ENCODE data around the gene HSD3B7. TPM values are rescaled to one million over a fixed set of nuclear protein-coding genes. Genes with fewer than 3 reads are reported as not detected.
"Not testable (repeated sequence)": the region's sequence is repeated elsewhere in the genome, so short reads cannot be mapped to it uniquely, and the experiment has no call there.

The HSD3B7 gene
- total and polyA plus RNA-seq, 2 donors (not counting 1 experiment from before 2014, with no cell fraction given), result 0.89 to 1.2 TPM

DNA sequence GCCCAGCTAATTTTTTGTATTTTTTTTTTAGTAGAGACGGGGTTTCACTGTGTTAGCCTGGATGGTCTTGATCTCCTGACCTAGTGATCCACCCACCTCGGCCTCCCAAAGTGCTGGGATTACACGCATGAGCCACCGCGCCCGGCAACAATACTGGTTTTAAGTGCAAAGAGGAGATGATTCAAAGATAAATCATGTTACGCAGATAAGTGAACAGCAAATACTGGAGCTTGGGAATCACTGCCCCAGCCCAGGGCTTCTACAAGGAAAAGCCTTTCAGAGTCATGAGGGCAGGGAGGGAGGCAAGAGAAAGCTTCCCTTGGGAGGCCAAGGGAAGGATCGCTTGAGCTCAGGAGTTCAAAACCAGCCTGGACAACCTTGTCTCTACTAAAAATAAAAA is 45.4 kb upstream of the HSD3B7 start:
- WGBS (ENCODE audit: insufficient coverage), result 95% methylated on average over 8 of the region's 8 CpGs
- H3K27ac ChIP-seq (ENCODE audit: low read length in 2 of 2); H3K9ac ChIP-seq (ENCODE audit: low read length); ATAC-seq (ENCODE audit: low read depth); H3K27ac Mint-ChIP-seq; H3K27me3 Mint-ChIP-seq; H3K36me3 ChIP-seq (replicated peaks in 1 of 2; ENCODE audit: control extremely low read depth in 1 of 2, control insufficient read depth in 1 of 2, extremely low read depth in 1 of 2, insufficient read depth in 2 of 2, low read length in 1 of 2); H3K27me3 ChIP-seq (replicated peaks in 1 of 4; ENCODE audit: control extremely low read depth in 1 of 4, control insufficient read depth in 3 of 4, insufficient read depth in 4 of 4, low read length in 3 of 4); H3K79me2 ChIP-seq (ENCODE audit: control insufficient read depth, insufficient read depth, low read length); intact Hi-C loops (cut with micrococcal nuclease); H3K4me3 Mint-ChIP-seq; H3K4me3 ChIP-seq (ENCODE audit: control extremely low read depth in 1 of 5, extremely low read depth in 1 of 5, insufficient read depth in 1 of 5, low read depth in 2 of 5, low read length in 4 of 5); H3K9me3 ChIP-seq (ENCODE audit: control extremely low read depth in 1 of 3, control insufficient read depth in 2 of 3, insufficient read depth in 1 of 3, low read length in 2 of 3); DNase-seq; H4K20me1 ChIP-seq (ENCODE audit: control insufficient read depth, insufficient read depth, low read length, poor library complexity, severe bottlenecking); H2AFZ ChIP-seq (ENCODE audit: insufficient read depth, low read depth, low read length, poor library complexity, severe bottlenecking); H3K4me2 ChIP-seq (replicated peaks; ENCODE audit: low read depth, low read length, poor library complexity, severe bottlenecking); H3K9me3 Mint-ChIP-seq (ENCODE audit: insufficient read depth): not testable (repeated sequence)
- ChIA-PET CTCF (interaction anchor here (0.7 to 5.7 kb wide), 4 partner anchors 11 to 181 kb away, joined by 3 to 64 read pairs (median 6); no protein-coding TSS in a partner anchor), POLR2A (interaction anchor here (0.7 kb wide), 2 partner anchors 213 to 326 kb away, joined by 3 read pairs; no protein-coding TSS in a partner anchor)
- H3K4me1 Mint-ChIP-seq, result peaks cover 17% of the 10 kb centered on the region
- peaks cover 11 to 19% of the 10 kb centered on the region in 2 donors for H3K4me1 ChIP-seq (ENCODE audit: control insufficient read depth in 2 of 2, insufficient read depth in 2 of 2, low read length in 2 of 2)

DNA sequence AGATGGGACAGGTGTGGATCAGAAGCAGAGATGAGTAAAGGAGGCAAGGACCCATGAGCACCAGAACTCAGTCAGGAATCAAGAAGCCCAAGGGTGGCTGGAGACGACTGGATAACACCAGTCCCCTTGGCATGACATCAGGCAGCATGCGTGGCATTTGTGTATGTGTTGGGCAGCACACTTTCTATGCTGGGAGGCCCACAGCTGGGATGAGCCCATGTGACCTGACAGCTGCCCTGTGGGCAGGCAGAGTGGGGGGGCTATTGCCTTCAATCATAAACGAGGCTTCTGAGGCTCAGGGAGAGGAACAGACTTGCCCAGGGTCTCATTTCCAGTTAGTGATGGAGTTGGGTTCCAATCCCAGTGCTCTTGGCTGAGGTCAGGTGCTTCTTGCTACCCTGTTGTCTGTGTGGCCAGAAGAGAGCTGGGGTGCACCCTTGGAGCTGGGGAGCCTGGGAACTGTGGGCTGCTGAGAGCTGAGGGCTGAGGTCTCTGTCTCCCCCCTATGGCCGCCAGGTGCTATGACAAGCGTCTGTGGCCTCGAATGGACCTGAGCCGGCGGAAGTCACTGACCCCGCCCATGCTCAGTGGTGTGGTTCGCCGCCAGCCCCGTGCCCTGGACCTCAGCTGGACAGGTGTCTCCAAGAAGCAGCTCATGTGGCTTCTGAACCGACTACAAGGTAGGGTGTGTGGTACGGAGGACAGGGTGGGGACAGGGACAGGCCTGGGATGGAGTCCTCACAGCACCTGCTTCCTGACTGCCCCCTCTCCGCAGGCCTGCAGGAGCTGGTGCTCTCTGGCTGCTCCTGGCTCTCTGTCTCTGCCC is 43.2 kb upstream of the HSD3B7 start:
- no peaks in the 10 kb centered on the region for H3K27me3 Mint-ChIP-seq
- no peaks in the 10 kb centered on the region for H3K9me3 ChIP-seq (ENCODE audit: control extremely low read depth in 1 of 3, control insufficient read depth in 2 of 3, insufficient read depth in 1 of 3, low read length in 2 of 3)
- peak overlapping the region; percentile 65 for H3K4me2 ChIP-seq (replicated peaks; ENCODE audit: low read depth, low read length, poor library complexity, severe bottlenecking)
- no peaks in the 10 kb centered on the region for H3K79me2 ChIP-seq (ENCODE audit: control insufficient read depth, insufficient read depth, low read length)
- no peaks in the 10 kb centered on the region for H3K9me3 Mint-ChIP-seq (ENCODE audit: insufficient read depth)
- 24% methylated on average over 14 of the region's 15 CpGs for WGBS (ENCODE audit: insufficient coverage)
- ChIA-PET POLR2A (interaction anchor here (0.6 to 1.1 kb wide), 4 partner anchors 16 to 179 kb away, joined by 3 to 6 read pairs (median 3); partner anchors contain the start of gene SETD1A), CTCF (interaction anchor here (0.5 to 5.7 kb wide), 22 partner anchors 8 to 860 kb away, joined by 3 to 64 read pairs (median 4); partner anchors contain the start of gene HSD3B7)
- H4K20me1 ChIP-seq (ENCODE audit: control insufficient read depth, insufficient read depth, low read length, poor library complexity, severe bottlenecking), result no peaks in the 10 kb centered on the region
- H3K27ac ChIP-seq (ENCODE audit: low read length in 2 of 2), result no peak overlapping the region
- H3K4me3 Mint-ChIP-seq, result no peak overlapping the region
- peak; percentile 100 for ATAC-seq (ENCODE audit: low read depth)
- H3K27me3 ChIP-seq (replicated peaks in 1 of 4; ENCODE audit: control extremely low read depth in 1 of 4, control insufficient read depth in 3 of 4, insufficient read depth in 4 of 4, low read length in 3 of 4), result no peaks in the 10 kb centered on the region
- H3K4me1 ChIP-seq (ENCODE audit: control insufficient read depth in 2 of 2, insufficient read depth in 2 of 2, low read length in 2 of 2), result peaks cover 11 to 19% of the 10 kb centered on the region in 2 donors
- H3K27ac Mint-ChIP-seq, result peak overlapping the region; percentile 59
- no peak for TF ChIP-seq EZH2 (IDR thresholded peaks at IDR 0.05; ENCODE audit: borderline replicate concordance, insufficient read depth, low read depth, low read length, poor library complexity, severe bottlenecking)
- TF ChIP-seq, protein P1, sequence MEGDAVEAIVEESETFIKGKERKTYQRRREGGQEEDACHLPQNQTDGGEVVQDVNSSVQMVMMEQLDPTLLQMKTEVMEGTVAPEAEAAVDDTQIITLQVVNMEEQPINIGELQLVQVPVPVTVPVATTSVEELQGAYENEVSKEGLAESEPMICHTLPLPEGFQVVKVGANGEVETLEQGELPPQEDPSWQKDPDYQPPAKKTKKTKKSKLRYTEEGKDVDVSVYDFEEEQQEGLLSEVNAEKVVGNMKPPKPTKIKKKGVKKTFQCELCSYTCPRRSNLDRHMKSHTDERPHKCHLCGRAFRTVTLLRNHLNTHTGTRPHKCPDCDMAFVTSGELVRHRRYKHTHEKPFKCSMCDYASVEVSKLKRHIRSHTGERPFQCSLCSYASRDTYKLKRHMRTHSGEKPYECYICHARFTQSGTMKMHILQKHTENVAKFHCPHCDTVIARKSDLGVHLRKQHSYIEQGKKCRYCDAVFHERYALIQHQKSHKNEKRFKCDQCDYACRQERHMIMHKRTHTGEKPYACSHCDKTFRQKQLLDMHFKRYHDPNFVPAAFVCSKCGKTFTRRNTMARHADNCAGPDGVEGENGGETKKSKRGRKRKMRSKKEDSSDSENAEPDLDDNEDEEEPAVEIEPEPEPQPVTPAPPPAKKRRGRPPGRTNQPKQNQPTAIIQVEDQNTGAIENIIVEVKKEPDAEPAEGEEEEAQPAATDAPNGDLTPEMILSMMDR (IDR thresholded peaks at IDR 0.05), result peak; percentile 88
- H3K4me3 ChIP-seq (ENCODE audit: control extremely low read depth in 1 of 5, extremely low read depth in 1 of 5, insufficient read depth in 1 of 5, low read depth in 2 of 5, low read length in 4 of 5), result peak overlapping the region in 2 of 5 experiments; percentile 16 to 23
- H3K36me3 ChIP-seq (replicated peaks in 1 of 2; ENCODE audit: control extremely low read depth in 1 of 2, control insufficient read depth in 1 of 2, extremely low read depth in 1 of 2, insufficient read depth in 2 of 2, low read length in 1 of 2), result peaks cover 0 to 1% of the 10 kb centered on the region in 2 experiments
- DNase-seq, result peak; percentile 82
- intact Hi-C loops (cut with micrococcal nuclease), result loop anchor here (1.0 to 2.0 kb wide), 2 partner anchors 67 to 98 kb away; no protein-coding TSS in a partner anchor
- peaks cover 17% of the 10 kb centered on the region for H3K4me1 Mint-ChIP-seq
- peak overlapping the region; percentile 1 for H3K9ac ChIP-seq (ENCODE audit: low read length)
- H2AFZ ChIP-seq (ENCODE audit: insufficient read depth, low read depth, low read length, poor library complexity, severe bottlenecking), result peak overlapping the region; percentile 68
